Activated T-helper 1 cell treated with anti-CD3 and anti-CD28 coated beads, Interleukin-2, amount 50 U/mL, for 16 hours (primary cell): Measurements from ENCODE around the gene ADGRE1.

ENCODE experiments used
- DNase-seq, 2 donors: peaks; one replicate each; pipeline ENCODE4 v3.0.0-alpha.2; 2020; ENCODE audit warnings: low read depth in 1 of 2, low spot score in 1 of 2

Gene ADGRE1

GRCh38 chr19:6947745-6948144 is 60.4 kb downstream of the ADGRE1 start:
- peak in 1 of 2 donors; percentile 5 for DNase-seq

DNA sequence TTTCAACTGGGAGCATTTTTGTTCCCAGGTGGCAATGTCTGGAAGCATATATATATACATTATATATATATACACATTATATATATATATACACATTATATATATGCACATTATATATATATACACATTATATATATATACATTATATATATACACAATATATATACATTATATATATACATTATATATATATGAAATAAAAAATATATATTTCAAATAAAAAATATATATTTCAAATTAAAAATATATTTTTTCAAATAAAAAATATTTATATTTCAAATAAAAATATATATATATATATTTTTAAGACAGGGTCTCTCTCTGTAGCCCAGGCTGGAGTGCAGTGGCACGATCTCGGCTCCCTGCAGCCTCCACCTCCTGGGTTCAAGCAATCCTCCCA is 61.5 kb downstream of the ADGRE1 start:
- DNase-seq: no peak

- DNase-seq: no peak
These were observed 65.6 kb downstream of the ADGRE1 start for GRCh38 chr19:6952956-6953355.

GRCh38 chr19:6955082-6955481 is 67.7 kb downstream of the ADGRE1 start:
- DNase-seq: no peak

DNA sequence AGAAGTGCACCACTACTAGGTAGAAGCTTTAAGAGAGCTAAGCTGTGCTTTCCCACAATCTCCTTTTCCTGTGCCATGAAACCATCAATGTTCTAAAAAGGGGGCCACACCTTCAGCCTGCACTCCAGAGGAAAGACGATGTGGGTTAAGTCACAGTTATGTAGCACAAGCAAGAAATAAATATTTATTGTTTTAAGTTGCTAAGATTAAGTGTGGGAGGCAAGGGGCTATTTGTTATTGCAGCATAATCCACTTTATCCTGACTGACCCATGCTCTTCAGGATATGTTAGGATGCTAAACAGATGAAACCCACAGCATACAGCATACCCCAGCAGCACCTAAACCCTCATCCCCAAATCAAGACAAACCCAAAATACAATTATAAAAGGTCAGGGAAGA is 69.2 kb downstream of the ADGRE1 start:
- no peak for DNase-seq

DNA sequence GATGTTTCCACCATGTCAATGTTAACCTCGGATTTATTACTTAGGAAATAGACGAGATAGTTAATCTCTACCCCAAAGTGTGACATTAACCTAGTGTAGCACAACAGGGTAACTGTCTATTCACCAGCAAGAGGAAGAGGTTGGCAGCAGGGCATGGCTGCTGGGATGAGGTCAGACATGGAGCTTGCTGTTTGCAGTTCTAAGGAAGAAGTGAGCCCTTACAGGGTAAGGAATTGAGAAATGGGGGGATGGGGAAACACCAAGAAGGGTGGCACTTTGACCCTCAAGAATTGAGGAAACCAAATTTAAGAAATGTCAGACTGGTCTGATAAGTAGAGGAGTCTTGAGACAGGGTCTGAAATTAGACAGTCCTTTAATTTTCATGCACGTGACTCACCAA is 71.4 kb downstream of the ADGRE1 start:
- DNase-seq: no peak

GRCh38 chr19:6963244-6963852 is 76.0 kb downstream of the ADGRE1 start:
- DNase-seq: no peak

GRCh38 chr19:6963937-6964336 is 76.6 kb downstream of the ADGRE1 start:
- DNase-seq: peak; percentile 5 to 13

GRCh38 chr19:6967967-6968366 is 80.6 kb downstream of the ADGRE1 start:
- DNase-seq: no peak

- no peak for DNase-seq
These were observed 82.1 kb downstream of the ADGRE1 start for GRCh38 chr19:6969490-6969889.

DNA sequence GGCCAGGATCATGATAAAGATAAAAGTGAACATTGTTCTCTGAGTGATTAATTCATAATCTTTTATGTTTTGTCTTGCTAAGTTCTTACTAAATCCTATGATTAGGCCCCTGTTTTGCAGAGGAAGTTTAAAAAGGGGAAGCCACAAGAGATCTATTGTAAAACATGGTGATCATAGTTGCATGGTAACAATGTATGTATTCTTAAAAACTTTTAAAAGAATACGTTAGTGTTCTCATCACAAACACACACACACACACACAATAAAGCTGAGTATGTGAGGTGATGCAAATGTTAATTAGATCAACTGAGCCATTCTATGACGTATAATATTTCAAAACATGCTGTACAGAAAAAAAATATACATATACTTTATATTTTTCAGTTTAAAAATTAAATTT is 82.6 kb downstream of the ADGRE1 start:
- DNase-seq: no peak

- no peak for DNase-seq
These were observed 83.1 kb downstream of the ADGRE1 start for GRCh38 chr19:6970443-6970842.

- no peak for DNase-seq
These were observed 84.0 kb downstream of the ADGRE1 start for GRCh38 chr19:6971366-6971765.

DNA sequence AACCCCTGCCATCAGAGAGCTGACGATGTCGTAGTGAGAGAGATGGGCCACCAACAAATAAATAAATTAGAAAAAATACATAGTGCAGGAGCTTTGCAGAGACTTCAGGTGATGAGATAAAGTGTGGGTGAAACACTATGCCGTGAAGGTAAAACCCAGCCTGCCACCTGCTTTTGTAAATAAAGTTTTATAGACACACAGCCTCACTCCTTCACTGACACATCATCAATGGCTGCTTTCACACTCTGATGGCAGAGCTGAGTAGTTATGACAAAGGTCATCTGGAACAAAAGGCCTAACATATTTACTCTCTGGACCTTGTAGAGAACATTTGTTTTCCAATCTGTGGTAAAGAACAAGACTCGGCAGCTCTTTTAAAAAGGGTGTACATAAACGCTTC is 88.8 kb downstream of the ADGRE1 start:
- DNase-seq: no peak

- no peak for DNase-seq
These were observed 92.0 kb downstream of the ADGRE1 start for GRCh38 chr19:6979399-6979798.

GRCh38 chr19:6983448-6983847 is 96.1 kb downstream of the ADGRE1 start:
- DNase-seq: no peak

DNA sequence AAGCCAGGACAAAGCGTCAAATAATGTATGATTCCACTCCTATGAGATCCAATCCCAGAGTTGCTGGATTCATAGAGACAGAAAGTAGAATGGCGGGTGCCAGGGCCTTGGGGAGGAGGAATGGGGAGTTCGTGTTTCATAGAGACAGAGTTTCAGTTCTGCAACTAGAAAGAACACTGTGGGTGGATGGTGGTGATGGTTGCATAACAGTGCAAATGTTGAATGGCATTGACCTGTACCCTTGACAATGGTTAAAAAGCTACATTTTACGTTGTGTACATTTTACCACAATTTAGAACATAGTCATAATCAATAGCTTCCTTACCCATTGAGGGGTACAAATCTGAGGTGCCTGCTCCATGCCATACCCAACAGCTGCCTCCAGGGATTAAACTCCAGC is 100.5 kb downstream of the ADGRE1 start:
- no peak for DNase-seq

GRCh38 chr19:6988257-6988656 is 100.9 kb downstream of the ADGRE1 start:
- DNase-seq: no peak
